HUES48 (cell line): ENCODE measurements around the gene HLA-DQA2.
"Not testable (repeated sequence)": the region's sequence is repeated elsewhere in the genome, so short reads cannot be mapped to it uniquely, and the experiment has no call there.

Source experiments
- H3K27ac ChIP-seq: one replicate; pipeline ENCODE4 v1.7.0; 2013; ENCODE audit warnings: low read depth, low read length, inconsistent platforms
- H3K27me3 ChIP-seq: 2 replicates; pipeline ENCODE4 v1.6.1; 2013; ENCODE audit warnings: mild to moderate bottlenecking, low read length; ENCODE audit not compliant: control insufficient read depth, insufficient read depth
- H3K36me3 ChIP-seq: 2 replicates; pipeline ENCODE4 v1.6.1; 2013; ENCODE audit warnings: low read length; ENCODE audit not compliant: control insufficient read depth, insufficient read depth
- H3K4me1 ChIP-seq: 2 replicates; pipeline ENCODE4 v1.6.1; 2013; ENCODE audit warnings: mild to moderate bottlenecking, low read length; ENCODE audit not compliant: control insufficient read depth, insufficient read depth
- H3K4me3 ChIP-seq: 2 replicates; pipeline ENCODE4 v1.5.1; 2013; ENCODE audit warnings: mild to moderate bottlenecking, low read depth, low read length
- H3K9ac ChIP-seq: 2 replicates; pipeline ENCODE4 v1.6.1; 2013; ENCODE audit warnings: mild to moderate bottlenecking, low read depth, low read length, moderate library complexity
- H3K9me3 ChIP-seq: 2 replicates; pipeline ENCODE4 v1.6.1; 2013; ENCODE audit warnings: low read length; ENCODE audit not compliant: control insufficient read depth, insufficient read depth

HLA-DQA2 gene

DNA sequence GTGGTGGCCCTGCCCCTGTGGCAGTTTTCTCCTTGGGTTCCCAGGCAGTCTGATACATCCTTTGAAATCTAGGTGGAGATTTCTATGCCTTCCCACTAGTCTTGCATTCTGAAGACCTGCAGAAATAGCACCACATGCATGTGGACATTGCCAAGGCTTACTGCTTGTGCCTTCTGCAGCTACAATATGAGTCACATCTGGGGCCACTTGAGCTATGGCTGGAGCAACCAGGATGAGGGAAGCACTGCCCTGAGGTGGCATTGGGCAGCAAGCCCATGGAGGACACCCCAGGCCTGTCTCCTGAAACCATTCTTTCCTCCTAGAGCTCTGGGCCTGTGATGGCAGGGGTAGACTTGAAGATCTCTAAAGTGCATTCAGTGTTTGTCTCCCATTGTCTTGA is 37.8 kb downstream of the HLA-DQA2 start:
- Histone ChIP-seq H3K4me1 (no peaks in the 10 kb centered on the region), H3K27ac (no peak overlapping the region), H3K4me3 (no peak overlapping the region), H3K9me3 (no peaks in the 10 kb centered on the region), H3K9ac (no peak overlapping the region), H3K36me3 (no peaks in the 10 kb centered on the region), H3K27me3 (no peaks in the 10 kb centered on the region)

DNA sequence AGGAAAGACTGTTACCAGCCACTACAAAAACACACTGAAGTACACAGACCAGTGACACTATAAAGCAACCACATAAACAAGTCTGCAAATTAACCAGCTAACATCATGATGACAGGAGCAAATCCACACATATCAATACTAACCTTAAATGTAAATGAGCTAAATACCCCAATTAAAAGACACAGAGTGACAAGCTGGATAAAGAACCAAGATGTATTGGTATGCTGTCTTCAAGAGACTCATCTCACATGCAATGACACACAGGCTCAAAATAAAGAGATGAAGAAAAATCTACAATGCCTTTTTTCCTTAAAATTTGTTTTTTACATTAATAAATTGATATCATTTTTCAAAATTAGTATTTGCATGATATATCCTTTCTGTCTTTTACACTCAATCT is 41.7 kb downstream of the HLA-DQA2 start:
- H3K27me3 ChIP-seq, H3K36me3 ChIP-seq, H3K9me3 ChIP-seq, H3K27ac ChIP-seq, H3K4me1 ChIP-seq, H3K9ac ChIP-seq, H3K4me3 ChIP-seq: not testable (repeated sequence)

DNA sequence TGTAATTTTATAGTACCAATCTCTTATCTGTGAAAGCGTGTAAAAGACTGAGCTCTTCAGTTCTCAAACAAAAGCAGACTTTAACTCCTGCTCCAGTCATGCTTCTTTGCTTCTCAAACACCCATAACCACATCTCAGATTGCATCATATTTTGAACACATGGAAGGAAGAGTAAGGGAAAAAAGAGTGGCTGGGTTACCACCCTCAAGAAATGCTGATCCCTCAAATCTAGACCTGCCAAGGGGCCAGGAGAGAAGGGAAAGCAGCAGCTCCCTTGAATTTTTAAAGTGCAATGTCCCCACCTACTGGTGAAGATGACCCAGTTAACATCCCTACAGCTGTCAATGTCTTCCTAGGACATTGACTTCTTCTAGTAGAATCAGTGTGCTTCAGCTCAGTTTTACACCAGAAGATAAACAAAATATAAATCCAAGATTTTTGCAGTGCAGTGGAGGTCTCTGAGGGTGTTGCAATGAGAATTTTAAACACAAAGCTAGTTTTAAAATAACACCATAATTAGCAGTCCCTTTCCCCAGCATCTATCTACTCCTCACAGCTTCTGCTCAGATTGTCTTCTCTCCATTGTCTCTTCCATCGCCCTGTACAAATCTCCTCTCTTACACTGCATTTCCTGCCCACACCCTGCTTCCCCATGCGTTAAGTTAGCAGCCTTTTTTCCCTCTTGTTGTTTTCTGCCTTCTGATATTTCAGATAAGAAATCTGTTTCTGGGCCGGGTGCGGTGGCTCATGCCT is 44.8 kb downstream of the HLA-DQA2 start:
- no peak overlapping the region for H3K9ac ChIP-seq
- H3K9me3 ChIP-seq, result no peaks in the 10 kb centered on the region
- H3K4me3 ChIP-seq, result no peak overlapping the region
- H3K27me3 ChIP-seq, result no peaks in the 10 kb centered on the region
- H3K36me3 ChIP-seq, result no peaks in the 10 kb centered on the region
- H3K27ac ChIP-seq, result no peak overlapping the region
- H3K4me1 ChIP-seq, result no peaks in the 10 kb centered on the region

DNA sequence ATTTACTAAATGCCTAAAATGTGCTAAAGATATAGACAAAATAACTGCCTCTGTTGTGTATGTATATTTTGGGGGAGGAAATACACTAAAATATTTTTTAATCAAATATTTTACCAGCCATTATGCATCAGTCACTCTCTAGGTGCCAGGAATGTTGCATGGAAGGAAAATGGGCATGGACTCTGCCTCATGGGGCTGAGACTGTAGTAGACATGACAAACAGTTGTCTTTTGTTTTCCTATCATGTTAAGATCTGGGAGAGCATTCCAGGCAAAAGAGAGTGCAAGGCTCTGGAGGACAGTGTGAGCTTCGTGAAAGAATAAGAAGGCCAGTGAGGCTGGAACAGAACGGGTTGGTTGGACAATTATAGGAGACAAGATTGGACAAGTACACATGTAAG is 49.1 kb downstream of the HLA-DQA2 start:
- no peak overlapping the region for H3K27ac ChIP-seq
- no peaks in the 10 kb centered on the region for H3K36me3 ChIP-seq
- H3K4me1 ChIP-seq, result no peaks in the 10 kb centered on the region
- no peak overlapping the region for H3K4me3 ChIP-seq
- no peak overlapping the region for H3K9ac ChIP-seq
- no peaks in the 10 kb centered on the region for H3K27me3 ChIP-seq
- H3K9me3 ChIP-seq, result no peaks in the 10 kb centered on the region

DNA sequence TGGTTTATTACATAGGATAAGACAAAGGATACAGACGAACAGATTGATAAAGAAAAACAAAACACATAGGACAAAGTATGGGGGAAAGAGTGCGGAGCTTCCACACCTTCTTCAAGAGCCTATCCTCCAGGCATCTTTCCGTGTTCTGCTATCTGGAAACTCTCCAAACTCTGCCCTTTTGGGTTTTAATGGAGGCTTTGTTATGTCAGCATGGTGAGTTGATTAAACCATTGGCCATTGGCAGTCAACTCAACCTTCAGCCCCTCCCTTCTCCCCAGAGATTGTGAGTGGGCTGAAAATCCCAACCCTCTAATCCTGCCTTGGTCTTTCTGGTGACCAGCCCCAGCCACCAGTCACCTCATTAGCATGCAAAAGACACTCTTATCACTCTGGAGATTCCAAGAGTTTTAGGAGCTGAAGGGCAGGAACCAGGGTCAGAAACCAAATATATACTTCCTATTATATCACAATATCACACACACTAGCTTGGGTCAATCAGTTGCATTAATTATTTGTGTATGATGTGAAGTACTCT is 51.8 kb downstream of the HLA-DQA2 start:
- H3K4me1 ChIP-seq, result peaks cover 8% of the 10 kb centered on the region
- H3K27me3 ChIP-seq, result no peaks in the 10 kb centered on the region
- H3K9ac ChIP-seq, result no peak overlapping the region
- H3K9me3 ChIP-seq, result no peaks in the 10 kb centered on the region
- H3K4me3 ChIP-seq, result no peak overlapping the region
- no peak overlapping the region for H3K27ac ChIP-seq
- H3K36me3 ChIP-seq, result no peaks in the 10 kb centered on the region

DNA sequence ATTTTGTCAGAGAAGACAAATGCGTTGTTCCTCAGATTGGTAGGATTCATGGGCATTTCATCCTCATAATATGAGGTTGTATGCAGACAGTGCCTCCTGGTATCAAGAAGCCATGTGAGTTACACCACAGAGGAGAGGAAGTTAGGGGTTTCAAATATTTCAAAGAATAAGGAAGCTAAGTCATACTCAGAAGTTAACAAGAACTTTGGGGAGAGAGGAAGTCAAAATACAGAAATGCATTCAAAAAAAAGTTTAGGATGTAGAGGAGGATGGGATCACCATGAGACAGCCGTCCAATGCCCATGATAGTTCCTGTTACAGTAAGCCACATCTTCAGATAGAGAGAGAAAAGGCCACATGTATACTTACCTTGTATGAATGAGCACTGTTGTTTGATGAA is 53.3 kb downstream of the HLA-DQA2 start:
- H3K4me3 ChIP-seq, result no peak overlapping the region
- H3K9me3 ChIP-seq, result peaks cover 6% of the 10 kb centered on the region; the same call in 1 of the 2 replicates
- H3K27me3 ChIP-seq, result no peaks in the 10 kb centered on the region
- H3K27ac ChIP-seq, result no peak overlapping the region
- H3K9ac ChIP-seq, result no peak overlapping the region
- H3K4me1 ChIP-seq, result peaks cover 8% of the 10 kb centered on the region
- no peaks in the 10 kb centered on the region for H3K36me3 ChIP-seq
